ENCODE data around the gene THRA. TPM values are rescaled to one million over a fixed set of nuclear protein-coding genes. Genes with fewer than 3 reads are reported as not detected.

Gene THRA
- total RNA-seq, 1 donor from 2014 or later: 55.6 TPM

- Histone ChIP-seq H3K4me1 (peaks cover 50% of the 10 kb centered on the region), H3K27me3 (no peaks in the 10 kb centered on the region), H3K9me3 (no peaks in the 10 kb centered on the region), H3K36me3 (no peaks in the 10 kb centered on the region), H3K4me3 (peak overlapping the region; percentile 54), H3K27ac (peak overlapping the region; percentile 72)
- DNase-seq: no peak
- intact Hi-C loops (cut with DNase I): no loop called here
- ATAC-seq: no peak
- TF ChIP-seq, protein P1, sequence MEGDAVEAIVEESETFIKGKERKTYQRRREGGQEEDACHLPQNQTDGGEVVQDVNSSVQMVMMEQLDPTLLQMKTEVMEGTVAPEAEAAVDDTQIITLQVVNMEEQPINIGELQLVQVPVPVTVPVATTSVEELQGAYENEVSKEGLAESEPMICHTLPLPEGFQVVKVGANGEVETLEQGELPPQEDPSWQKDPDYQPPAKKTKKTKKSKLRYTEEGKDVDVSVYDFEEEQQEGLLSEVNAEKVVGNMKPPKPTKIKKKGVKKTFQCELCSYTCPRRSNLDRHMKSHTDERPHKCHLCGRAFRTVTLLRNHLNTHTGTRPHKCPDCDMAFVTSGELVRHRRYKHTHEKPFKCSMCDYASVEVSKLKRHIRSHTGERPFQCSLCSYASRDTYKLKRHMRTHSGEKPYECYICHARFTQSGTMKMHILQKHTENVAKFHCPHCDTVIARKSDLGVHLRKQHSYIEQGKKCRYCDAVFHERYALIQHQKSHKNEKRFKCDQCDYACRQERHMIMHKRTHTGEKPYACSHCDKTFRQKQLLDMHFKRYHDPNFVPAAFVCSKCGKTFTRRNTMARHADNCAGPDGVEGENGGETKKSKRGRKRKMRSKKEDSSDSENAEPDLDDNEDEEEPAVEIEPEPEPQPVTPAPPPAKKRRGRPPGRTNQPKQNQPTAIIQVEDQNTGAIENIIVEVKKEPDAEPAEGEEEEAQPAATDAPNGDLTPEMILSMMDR (IDR thresholded peaks at IDR 0.05): no peak
Observed at GRCh38 chr17:40113907-40114245, 51.1 kb downstream of the THRA start.

DNA sequence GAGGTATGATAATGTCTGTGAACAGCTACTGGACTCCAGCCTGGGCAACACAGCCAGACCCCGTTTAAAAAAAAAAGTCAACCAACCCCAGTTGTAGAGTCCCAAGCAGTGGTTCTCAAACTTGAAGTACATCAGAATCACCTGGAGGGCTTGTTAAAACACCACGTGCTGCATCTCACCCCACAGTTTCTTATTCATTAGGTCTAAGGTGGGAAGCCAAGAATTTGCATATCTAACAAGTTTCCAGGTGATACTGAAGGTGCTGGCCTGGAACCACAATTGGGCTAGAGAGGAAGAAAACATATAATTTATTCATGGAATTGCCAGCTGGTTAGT, 52.3 kb downstream of the THRA start:
- DNase-seq (no peak), ATAC-seq (no peak)
- H3K4me1 ChIP-seq: peaks cover 39% of the 10 kb centered on the region
- peak overlapping the region; percentile 17 for H3K27ac ChIP-seq
- H3K9me3 ChIP-seq: no peaks in the 10 kb centered on the region
- H3K27me3 ChIP-seq: no peaks in the 10 kb centered on the region
- H3K4me3 ChIP-seq: no peak overlapping the region
- intact Hi-C loops (cut with DNase I): no loop called here
- TF ChIP-seq, protein P1 (IDR thresholded peaks at IDR 0.05): no peak
- no peaks in the 10 kb centered on the region for H3K36me3 ChIP-seq

DNA sequence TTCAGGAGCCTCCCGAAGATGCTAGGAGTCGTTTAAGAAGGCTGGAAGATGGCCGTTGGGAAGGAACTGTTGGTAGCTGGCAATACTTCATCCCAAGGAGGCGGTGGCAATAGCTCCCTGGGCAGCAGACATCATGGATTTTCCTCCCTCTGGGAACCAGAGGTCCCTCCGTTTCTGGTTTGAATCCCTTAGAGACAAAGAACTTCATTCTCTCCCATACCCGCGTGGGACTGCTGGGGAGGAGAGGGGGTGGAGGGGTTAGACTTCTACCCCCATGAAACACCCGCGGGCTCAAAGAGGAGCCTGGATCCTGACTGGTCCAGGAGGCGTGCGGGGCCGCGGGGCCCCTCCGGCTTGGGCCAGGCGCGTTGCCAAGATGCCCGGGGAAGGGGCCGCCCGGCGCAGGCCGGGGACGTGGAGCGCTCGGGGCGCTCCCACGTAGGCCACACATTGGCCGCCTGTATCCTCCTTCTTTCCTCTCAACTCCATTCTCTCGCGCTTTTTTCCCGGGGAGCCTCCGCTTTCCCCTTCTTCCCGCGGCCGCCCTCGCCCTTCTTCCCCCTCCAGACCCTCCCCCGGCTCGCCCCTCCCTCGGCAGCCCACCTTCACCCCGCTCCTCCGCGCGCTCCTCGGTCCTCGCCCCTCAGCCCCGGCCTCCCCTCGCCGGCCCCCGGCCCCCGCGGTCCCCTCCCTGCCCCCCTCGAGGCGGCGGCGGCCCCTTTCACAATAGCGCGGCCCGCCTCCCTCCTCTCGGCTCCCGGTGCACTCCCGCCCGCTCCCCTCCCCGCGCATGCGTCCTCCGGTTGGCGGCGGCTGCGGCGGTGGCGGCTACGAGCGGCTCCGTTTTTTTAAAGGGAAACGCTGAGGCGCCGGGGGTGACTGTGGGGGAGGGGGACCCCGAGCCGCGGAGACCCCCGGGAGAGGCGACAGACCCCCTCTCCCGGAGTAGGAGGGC, 58.7 kb downstream of the THRA start, which contains the start of gene MSL1:
Gene MSL1 (plus strand): TSS at position 791 of the 955 bp plus-strand sequence. CDS start 642 bp downstream, outside the sequence.
- TF ChIP-seq, protein P1 (IDR thresholded peaks at IDR 0.05): no peak
- intact Hi-C loops (cut with DNase I): no loop called here
- peak; percentile 95 for DNase-seq
- H3K4me1 ChIP-seq: peaks cover 24% of the 10 kb centered on the region
- peak within 1 kb of the TSS; percentile 100 for H3K4me3 ChIP-seq
- H3K9me3 ChIP-seq: no peaks in the 10 kb centered on the region
- ATAC-seq: peak; percentile 90
- H3K27ac ChIP-seq: peak within 1 kb of the TSS; percentile 94
- no peaks in the 10 kb centered on the region for H3K27me3 ChIP-seq
- peaks cover 14% of the 10 kb centered on the region for H3K36me3 ChIP-seq

GRCh38 chr17:40122136-40122998, 59.6 kb downstream of the THRA start:
- Histone ChIP-seq H3K4me3 (peak overlapping the region; percentile 100), H3K27ac (peak overlapping the region; percentile 94), H3K27me3 (no peaks in the 10 kb centered on the region), H3K4me1 (peaks cover 24% of the 10 kb centered on the region), H3K9me3 (no peaks in the 10 kb centered on the region), H3K36me3 (peaks cover 23% of the 10 kb centered on the region)
- DNase-seq (peak; percentile 85), ATAC-seq (peak; percentile 66)
- TF ChIP-seq, protein P1 (IDR thresholded peaks at IDR 0.05): peak; percentile 15
- intact Hi-C loops (cut with DNase I): no loop called here

GRCh38 chr17:40122999-40123810, 60.4 kb downstream of the THRA start:
- peak overlapping the region; percentile 100 for H3K4me3 ChIP-seq
- DNase-seq (peak; percentile 66), ATAC-seq (peak; percentile 13)
- peaks cover 31% of the 10 kb centered on the region for H3K36me3 ChIP-seq
- H3K9me3 ChIP-seq: no peaks in the 10 kb centered on the region
- TF ChIP-seq, protein P1 (IDR thresholded peaks at IDR 0.05): no peak
- H3K4me1 ChIP-seq: peaks cover 24% of the 10 kb centered on the region
- intact Hi-C loops (cut with DNase I): no loop called here
- H3K27me3 ChIP-seq: no peaks in the 10 kb centered on the region
- peak overlapping the region; percentile 94 for H3K27ac ChIP-seq
